Upper lobe of right lung (tissue), 1 donor: ENCODE measurements around the gene NDUFA11. TPM values are rescaled to one million over a fixed set of nuclear protein-coding genes. Genes with fewer than 3 reads are reported as not detected.
"Not testable (repeated sequence)": the region's sequence is repeated elsewhere in the genome, so short reads cannot be mapped to it uniquely, and the experiment has no call there.

ENCODE experiments used
- ATAC-seq: fragments of 200-7000 bp; cut with Tn5 transposase; one replicate; pipeline ENCODE4 v1.9.1; 2020; ENCODE audit warnings: mild to moderate bottlenecking, moderate library complexity
- DNase-seq: peaks from one replicate; pipeline ENCODE4 v3.0.0-alpha.2; 2020
- H3K27ac ChIP-seq: fragments of 200-600 bp; one replicate; pipeline ENCODE4 v1.8.0; 2022
- H3K27me3 ChIP-seq: fragments of 200-600 bp; one replicate; pipeline ENCODE4 v1.8.0; 2022; ENCODE audit warnings: mild to moderate bottlenecking
- H3K36me3 ChIP-seq: fragments of 200-600 bp; one replicate; pipeline ENCODE4 v1.8.0; 2022
- H3K4me1 ChIP-seq: fragments of 200-600 bp; one replicate; pipeline ENCODE4 v1.8.0; 2022
- H3K4me3 ChIP-seq: fragments of 200-600 bp; one replicate; pipeline ENCODE4 v1.8.0; 2022; ENCODE audit warnings: mild to moderate bottlenecking
- H3K9me3 ChIP-seq: fragments of 200-600 bp; one replicate; pipeline ENCODE4 v1.8.0; 2022
- CTCF ChIP-seq: fragments of 200-600 bp; IDR thresholded peaks from one replicate; pipeline ENCODE4 v1.8.0; 2022; ENCODE audit warnings: antibody characterized with exemption
- intact Hi-C: fragments of 100-400 bp; cut with DNase I; formaldehyde crosslinking; loops from one replicate; pipeline ENCODE4 v1.11.0; 2022
- total RNA-seq: library from RNA; stranded (reverse); fragmentation: NEBNext Ultra II Directional; extraction: Animal tissue kit (Norgen Biotek cat#: 25700); gene quantifications from one replicate; pipeline ENCODE4 v1.2.1, GENCODE V29; 2021
- donor health status: DM: no; HTN: yes; CAD: no; lungs with severe emphysema.

Gene NDUFA11
- total RNA-seq, 1 donor from 2014 or later: 134 TPM

- Histone ChIP-seq H3K4me1 (no peaks in the 10 kb centered on the region), H3K27me3 (no peaks in the 10 kb centered on the region), H3K27ac (no peak overlapping the region), H3K36me3 (no peaks in the 10 kb centered on the region), H3K9me3 (no peaks in the 10 kb centered on the region), H3K4me3 (no peak overlapping the region)
- intact Hi-C loops: no loop called here
- DNase-seq (no peak), ATAC-seq (no peak)
- TF ChIP-seq CTCF: no peak
These were observed 40.4 kb downstream of the NDUFA11 start for GRCh38 chr19:5863030-5863665.

- no peaks in the 10 kb centered on the region for H3K4me1 ChIP-seq
- TF ChIP-seq CTCF: no peak
- no peaks in the 10 kb centered on the region for H3K27me3 ChIP-seq
- DNase-seq (no peak), ATAC-seq (no peak)
- H3K4me3 ChIP-seq: no peak overlapping the region
- intact Hi-C loops: no loop called here
- no peaks in the 10 kb centered on the region for H3K36me3 ChIP-seq
- no peak overlapping the region for H3K27ac ChIP-seq
- H3K9me3 ChIP-seq: no peaks in the 10 kb centered on the region
These were observed 46.1 kb downstream of the NDUFA11 start for GRCh38 chr19:5857203-5858081.

GRCh38 chr19:5855151-5855550, 48.4 kb downstream of the NDUFA11 start:
- DNase-seq, intact Hi-C loops, H3K27ac ChIP-seq, H3K4me3 ChIP-seq, H3K36me3 ChIP-seq, H3K4me1 ChIP-seq, H3K27me3 ChIP-seq, ATAC-seq, H3K9me3 ChIP-seq: not testable (repeated sequence)

GRCh38 chr19:5854121-5854520, 49.5 kb downstream of the NDUFA11 start:
- DNase-seq, H3K4me3 ChIP-seq, H3K9me3 ChIP-seq, intact Hi-C loops, H3K27ac ChIP-seq, H3K4me1 ChIP-seq, ATAC-seq, H3K27me3 ChIP-seq, H3K36me3 ChIP-seq: not testable (repeated sequence)

- peak within 1 kb of the TSS; percentile 26 for H3K4me3 ChIP-seq
- no peaks in the 10 kb centered on the region for H3K9me3 ChIP-seq
- no peaks in the 10 kb centered on the region for H3K27me3 ChIP-seq
- peak; percentile 94 for ATAC-seq
- H3K4me1 ChIP-seq: no peaks in the 10 kb centered on the region
- H3K36me3 ChIP-seq: no peaks in the 10 kb centered on the region
- intact Hi-C loops: no loop called here
- H3K27ac ChIP-seq: peak within 1 kb of the TSS; percentile 77
- TF ChIP-seq CTCF: no peak
- DNase-seq: peak; percentile 75
These were observed 52.3 kb downstream of the NDUFA11 start, which contains the start of gene FUT3 for GRCh38 chr19:5851302-5851701. Gene FUT3, minus strand, starts transcription at chr19:5851449.

- ATAC-seq: peak; percentile 83
- no peak for TF ChIP-seq CTCF
- Histone ChIP-seq H3K27ac (peak overlapping the region; percentile 77), H3K4me3 (peak overlapping the region; percentile 26), H3K9me3 (no peaks in the 10 kb centered on the region), H3K4me1 (no peaks in the 10 kb centered on the region), H3K27me3 (no peaks in the 10 kb centered on the region), H3K36me3 (no peaks in the 10 kb centered on the region)
- intact Hi-C loops: no loop called here
- DNase-seq: peak; percentile 87
These were observed 52.8 kb downstream of the NDUFA11 start for GRCh38 chr19:5850743-5851293.
